ENCODE measurements around the gene UMODL1.

Gene UMODL1

DNA sequence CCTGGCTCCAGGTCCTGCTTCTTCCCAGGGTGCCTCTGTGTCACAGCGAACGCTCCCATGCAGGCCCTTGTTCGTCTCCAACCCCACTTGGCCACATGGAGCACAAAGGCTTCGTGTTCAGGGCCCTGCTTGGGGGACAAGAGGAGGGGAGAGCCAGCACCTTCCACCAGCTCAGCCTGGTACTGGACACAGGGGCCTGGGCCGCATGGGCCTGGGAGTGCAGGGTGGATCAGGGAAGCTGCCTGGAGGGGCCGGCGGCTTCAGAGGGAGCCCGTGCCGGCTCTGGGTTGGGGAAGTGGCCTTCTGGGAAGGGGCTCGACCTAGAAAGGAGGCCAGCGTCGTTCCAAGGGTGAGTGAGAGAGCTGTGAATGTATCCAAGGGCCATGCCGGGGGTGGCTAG lies 53.0 kb downstream of the UMODL1 start:
- FAIRE-seq (no peak), DNase-seq (ENCODE audit: insufficient read length, low spot score) (no peak)

- no peak for DNase-seq (ENCODE audit: insufficient read length, low spot score)
- FAIRE-seq: no peak
Measured at GRCh38 chr21:42124826-42125570, 53.9 kb downstream of the UMODL1 start.

DNA sequence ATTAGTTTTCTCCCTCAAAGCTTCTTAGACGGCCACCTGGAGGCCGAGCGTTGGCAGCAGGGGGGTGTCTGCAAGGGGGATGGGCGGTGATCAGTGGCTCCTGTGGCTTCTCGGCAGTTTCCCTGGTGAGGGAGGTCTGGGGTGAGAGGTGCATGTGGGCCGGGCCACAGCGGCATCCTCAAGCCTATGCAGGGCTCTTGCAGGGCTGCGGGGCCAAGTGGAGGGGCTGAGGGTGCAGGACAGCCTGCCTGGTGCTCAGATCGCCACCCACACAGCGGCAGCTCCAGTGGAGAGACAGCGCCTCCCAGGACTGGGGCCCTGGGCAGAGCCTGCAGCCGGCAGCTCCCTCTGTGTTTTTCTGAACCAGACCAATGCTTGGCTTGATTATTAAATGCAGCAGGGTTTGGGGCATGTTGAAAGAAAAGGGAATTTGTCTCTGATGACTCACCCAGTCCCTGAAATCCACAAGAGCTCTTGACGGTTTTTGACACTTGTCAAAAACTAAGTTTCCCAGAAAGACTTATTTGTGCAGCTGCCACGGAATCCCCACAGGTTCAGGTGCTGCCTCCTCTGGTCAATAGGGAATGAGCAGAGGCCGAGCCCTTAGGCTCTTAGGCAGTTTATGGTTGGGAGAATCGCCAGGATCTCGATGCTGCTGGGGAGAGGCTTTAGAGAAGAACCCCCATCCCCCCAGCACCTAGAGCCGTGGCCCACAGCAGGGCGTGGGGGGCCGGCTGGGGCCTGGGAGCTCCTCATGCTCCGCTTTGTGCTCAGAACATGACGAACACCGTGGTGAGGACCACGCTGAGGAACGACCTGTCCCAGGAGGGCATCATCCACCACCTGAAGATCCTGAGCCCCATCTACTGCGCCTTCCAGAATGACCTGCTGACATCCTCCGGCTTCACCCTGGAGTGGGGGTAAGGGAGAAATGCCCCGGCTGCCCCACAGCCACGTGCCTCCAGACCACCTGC lies 54.7 kb downstream of the UMODL1 start:
- DNase-seq (ENCODE audit: insufficient read length, low spot score) (peak; percentile 32), FAIRE-seq (no peak)

- FAIRE-seq (no peak), DNase-seq (ENCODE audit: insufficient read length, low spot score) (no peak)
Measured at GRCh38 chr21:42127164-42128150, 56.3 kb downstream of the UMODL1 start.

DNA sequence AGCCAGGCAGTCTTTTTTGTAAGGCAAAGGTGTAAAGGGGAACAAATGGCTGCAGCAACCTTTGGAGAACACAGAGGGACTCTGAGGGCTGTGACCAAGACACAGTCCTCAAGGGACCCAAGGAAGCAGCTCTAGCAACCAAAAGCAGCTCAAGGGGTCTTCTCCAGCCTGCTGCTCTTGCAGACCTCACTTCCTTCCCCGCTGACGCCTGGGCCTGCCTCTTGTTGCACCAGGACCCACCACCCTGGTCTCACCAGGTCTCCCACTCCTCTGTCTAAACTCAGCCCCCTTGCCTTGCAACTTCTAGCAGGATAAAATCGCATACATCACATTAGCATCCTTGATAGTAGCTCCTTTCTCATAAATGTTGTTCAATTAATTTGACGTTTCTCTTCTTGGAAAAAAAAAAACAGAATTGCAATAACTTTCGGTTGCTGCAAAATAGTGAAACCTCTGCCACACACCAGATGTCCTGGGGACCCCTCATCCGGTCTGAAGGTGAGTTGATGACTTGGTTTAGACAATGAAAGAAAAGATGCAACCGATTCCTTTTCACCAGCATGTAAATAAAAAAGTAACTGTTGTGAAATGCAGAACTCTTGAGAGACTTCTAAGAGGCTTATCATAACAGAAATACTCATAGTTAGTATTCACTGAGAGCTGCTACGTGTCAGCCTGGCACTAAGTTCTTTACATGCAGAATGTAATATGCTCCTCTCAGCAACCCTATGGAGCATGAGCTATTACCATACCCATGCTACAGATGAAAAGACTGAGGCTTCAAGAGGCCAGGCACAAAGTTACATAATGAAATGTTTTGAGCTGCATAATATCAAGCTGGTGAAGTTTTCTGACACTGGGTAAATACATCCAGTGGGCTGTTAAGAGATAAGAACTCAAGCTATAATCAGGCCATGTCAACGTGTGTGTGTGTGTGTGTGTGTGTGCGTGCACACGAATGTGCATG lies 58.5 kb downstream of the UMODL1 start:
- no peak for FAIRE-seq
- DNase-seq (ENCODE audit: insufficient read length, low spot score): no peak

GRCh38 chr21:42130441-42130840 lies 59.3 kb downstream of the UMODL1 start:
- DNase-seq (ENCODE audit: insufficient read length, low spot score) (no peak), FAIRE-seq (no peak)

- DNase-seq (ENCODE audit: insufficient read length, low spot score) (no peak), FAIRE-seq (no peak)
Measured at GRCh38 chr21:42132183-42132582, 61.1 kb downstream of the UMODL1 start.

DNA sequence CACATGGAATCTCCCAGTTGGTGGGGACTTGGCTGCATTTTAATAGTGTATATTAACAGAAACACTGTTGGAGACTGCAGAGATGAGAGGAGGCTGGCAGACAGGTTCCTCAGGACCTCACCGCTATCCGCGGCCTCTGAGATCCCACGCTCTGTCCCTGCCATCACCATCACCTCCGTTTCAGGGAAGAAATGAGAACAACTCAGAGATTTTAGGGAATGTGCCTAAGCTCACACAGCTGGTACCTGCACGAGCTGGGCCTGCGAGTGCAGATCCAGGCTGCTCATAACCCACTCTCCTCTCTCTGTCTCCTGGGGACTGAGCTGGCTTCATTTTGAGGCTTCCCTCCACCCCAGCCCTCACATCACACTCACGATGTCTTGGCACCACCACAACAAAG lies 62.0 kb downstream of the UMODL1 start:
- no peak for FAIRE-seq
- DNase-seq (ENCODE audit: insufficient read length, low spot score): no peak

GRCh38 chr21:42135386-42136052 lies 64.4 kb downstream of the UMODL1 start:
- no peak for DNase-seq (ENCODE audit: insufficient read length, low spot score)
- FAIRE-seq: no peak

- FAIRE-seq (no peak), DNase-seq (ENCODE audit: insufficient read length, low spot score) (no peak)
Measured at GRCh38 chr21:42137191-42137904, 66.2 kb downstream of the UMODL1 start.

GRCh38 chr21:42140196-42140934 lies 69.2 kb downstream of the UMODL1 start:
- no peak for DNase-seq (ENCODE audit: insufficient read length, low spot score)
- peak; percentile 54 for FAIRE-seq

- no peak for FAIRE-seq
- no peak for DNase-seq (ENCODE audit: insufficient read length, low spot score)
Measured at GRCh38 chr21:42141643-42142042, 70.5 kb downstream of the UMODL1 start.

DNA sequence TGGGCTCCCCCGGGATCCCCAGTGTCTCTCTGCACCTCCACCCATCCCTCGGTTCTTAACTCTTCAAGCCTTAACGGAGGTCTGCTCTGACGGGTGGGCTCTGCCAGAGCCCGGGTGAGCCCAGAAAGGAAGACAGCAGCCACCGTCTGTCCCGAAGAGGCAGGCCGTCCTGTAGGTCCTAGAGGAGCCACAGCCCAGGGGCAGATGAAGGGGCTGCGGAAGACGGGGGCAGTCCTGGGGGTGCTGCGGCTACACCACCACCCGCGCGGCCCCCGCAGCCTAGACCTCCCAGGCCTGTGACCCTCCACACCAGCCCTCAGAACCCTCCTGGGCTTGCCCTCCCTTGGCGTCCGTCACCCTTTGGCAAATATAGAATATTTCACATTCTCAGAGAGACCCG lies 71.0 kb downstream of the UMODL1 start:
- DNase-seq (ENCODE audit: insufficient read length, low spot score) (no peak), FAIRE-seq (no peak)

GRCh38 chr21:42142627-42143026 lies 71.5 kb downstream of the UMODL1 start:
- FAIRE-seq (no peak), DNase-seq (ENCODE audit: insufficient read length, low spot score) (no peak)

GRCh38 chr21:42143111-42143510 lies 72.0 kb downstream of the UMODL1 start:
- FAIRE-seq (no peak), DNase-seq (ENCODE audit: insufficient read length, low spot score) (no peak)

- FAIRE-seq (no peak), DNase-seq (ENCODE audit: insufficient read length, low spot score) (no peak)
Measured at GRCh38 chr21:42144221-42144620, 73.1 kb downstream of the UMODL1 start.

DNA sequence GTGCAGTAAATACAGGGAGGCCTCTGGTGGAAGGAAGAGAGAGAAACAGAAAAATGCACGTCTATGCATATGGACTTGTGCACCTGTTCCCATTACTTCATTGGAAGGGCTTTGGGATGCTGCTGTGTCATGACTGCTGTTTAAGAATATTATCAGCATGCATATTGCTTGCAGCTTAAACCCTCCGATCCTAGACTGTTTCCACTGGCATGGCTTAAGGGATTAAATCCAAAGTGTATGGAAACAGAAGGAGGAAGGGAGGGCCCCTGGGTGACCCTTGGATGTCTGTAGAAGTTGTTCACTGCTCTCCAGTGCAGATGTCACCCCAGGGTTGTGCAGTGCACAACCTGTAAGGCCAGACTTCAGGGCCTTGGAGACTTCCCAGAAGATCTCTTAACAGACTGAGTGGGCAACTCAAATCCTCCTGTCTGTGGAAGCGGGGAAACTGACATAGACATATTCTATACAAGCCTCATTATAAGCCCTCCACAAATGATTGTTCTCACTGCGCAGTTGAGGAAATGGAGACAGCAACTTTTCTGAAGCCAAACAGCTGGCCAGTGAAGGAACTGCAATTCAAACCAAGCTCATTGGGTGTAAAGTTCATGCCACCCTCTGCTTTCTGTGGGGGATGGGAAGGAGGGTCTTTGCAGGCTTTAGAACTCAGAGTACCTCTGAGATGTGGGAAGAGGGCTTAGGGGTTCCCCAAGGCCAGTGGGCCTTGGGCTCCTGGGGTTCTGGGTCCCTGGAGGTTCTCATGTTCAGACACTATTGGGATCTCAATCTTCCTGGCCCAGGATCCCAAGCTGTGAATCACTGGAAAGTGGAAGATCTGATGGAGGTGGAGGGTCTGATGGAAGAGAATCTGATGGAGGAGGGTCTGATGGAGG lies 73.8 kb downstream of the UMODL1 start:
- FAIRE-seq: no peak

More for the DNA sequence above, 73.8 kb downstream of the UMODL1 start:
- no peak for DNase-seq (ENCODE audit: insufficient read length, low spot score)
